Posterior vena cava (tissue), 2 donors: ENCODE data around the gene CENPX. TPM values are rescaled to one million over a fixed set of nuclear protein-coding genes. Genes with fewer than 3 reads are reported as not detected.
"Not testable (repeated sequence)": the region's sequence is repeated elsewhere in the genome, so short reads cannot be mapped to it uniquely, and the experiment has no call there.

ENCODE experiments used
- DNase-seq: peaks from one replicate; pipeline ENCODE4 v3.0.0-alpha.2; 2020; ENCODE audit warnings: low spot score
- intact Hi-C, 2 donors: fragments of 100-400 bp; cut with DNase I; formaldehyde crosslinking; loops; one replicate each; pipeline versions ENCODE4 v1.14.1 to v1.14.2; 2022 to 2023
- total RNA-seq, 2 donors: library from RNA; stranded (reverse); fragmentation: NEBNext Ultra II Directional; extraction: Animal tissue kit (Norgen Biotek cat#: 25700); gene quantifications; one replicate each; pipeline ENCODE4 v1.2.1, GENCODE V29; 2021
- donor health status: DM: yes; HTN: yes; CAD: no.
- donor health status: DM: yes; HTN: yes; CAD: no.

CENPX gene
- total RNA-seq, 2 donors from 2014 or later: 30.9 to 31.7 TPM

- intact Hi-C loops: no loop called here
- DNase-seq: no peak
Measured at GRCh38 chr17:82046903-82047302, 24.2 kb upstream of the CENPX start.

- intact Hi-C loops: no loop called here
- DNase-seq: no peak
Measured at GRCh38 chr17:82045936-82046484, 23.3 kb upstream of the CENPX start.

GRCh38 chr17:82043507-82043906 lies 20.8 kb upstream of the CENPX start:
- DNase-seq: no peak
- intact Hi-C loops: no loop called here

GRCh38 chr17:82042649-82043048 lies 20.0 kb upstream of the CENPX start:
- DNase-seq: no peak
- intact Hi-C loops: no loop called here

- intact Hi-C loops: no loop called here
- no peak for DNase-seq
Measured at GRCh38 chr17:82041144-82041814, 18.6 kb upstream of the CENPX start.

GRCh38 chr17:82039695-82040299 lies 17.1 kb upstream of the CENPX start:
- intact Hi-C loops: loop anchor here in 1 of 2 donors (10.0 kb wide), 1 partner anchor 285 kb away; no protein-coding TSS in a partner anchor
- DNase-seq: no peak

- intact Hi-C loops: loop anchor here in 1 of 2 donors (10.0 kb wide), 1 partner anchor 286 kb away; no protein-coding TSS in a partner anchor
- DNase-seq: not testable (repeated sequence)
Measured at GRCh38 chr17:82038796-82039409, 16.2 kb upstream of the CENPX start.

- DNase-seq: no peak
- intact Hi-C loops: loop anchor here in 1 of 2 donors (10.0 kb wide), 1 partner anchor 287 kb away; no protein-coding TSS in a partner anchor
Measured at GRCh38 chr17:82037889-82038195, 15.2 kb upstream of the CENPX start.

- peak; percentile 99 for DNase-seq
- intact Hi-C loops: loop anchor here in 1 of 2 donors (10.0 kb wide), 1 partner anchor 288 kb away; no protein-coding TSS in a partner anchor
Measured at GRCh38 chr17:82037092-82037888, 14.6 kb upstream of the CENPX start, which contains the start of gene DCXR. DCXR (minus strand) TSS chr17:82037697; CDS start chr17:82037682, 15 bp downstream.

GRCh38 chr17:82036634-82037091 lies 14.0 kb upstream of the CENPX start:
- intact Hi-C loops: loop anchor here in 1 of 2 donors (10.0 kb wide), 1 partner anchor 288 kb away; no protein-coding TSS in a partner anchor

GRCh38 chr17:82035956-82036633 lies 13.4 kb upstream of the CENPX start:
- DNase-seq: no peak
- intact Hi-C loops: loop anchor here in 1 of 2 donors (10.0 kb wide), 1 partner anchor 289 kb away; no protein-coding TSS in a partner anchor

More at GRCh38 chr17:82036634-82037091, 14.0 kb upstream of the CENPX start:
- DNase-seq: no peak

- no peak for DNase-seq
- intact Hi-C loops: loop anchor here in 1 of 2 donors (10.0 kb wide), 1 partner anchor 289 kb away; no protein-coding TSS in a partner anchor
Measured at GRCh38 chr17:82035488-82035887, 12.8 kb upstream of the CENPX start.

- intact Hi-C loops: loop anchor here in 1 of 2 donors (10.0 kb wide), 1 partner anchor 290 kb away; no protein-coding TSS in a partner anchor
- DNase-seq: no peak
Measured at GRCh38 chr17:82034371-82035011, 11.8 kb upstream of the CENPX start.

- DNase-seq: no peak
- intact Hi-C loops: loop anchor here in 1 of 2 donors (10.0 kb wide), 1 partner anchor 291 kb away; no protein-coding TSS in a partner anchor
Measured at GRCh38 chr17:82033359-82034085, 10.8 kb upstream of the CENPX start.

- intact Hi-C loops: loop anchor here (2.0 to 10.0 kb wide), 3 partner anchors 123 to 293 kb away; no protein-coding TSS in a partner anchor
- no peak for DNase-seq
Measured at GRCh38 chr17:82031885-82032627, 9.4 kb upstream of the CENPX start.

- intact Hi-C loops: loop anchor here (2.0 to 10.0 kb wide), 3 partner anchors 123 to 293 kb away; no protein-coding TSS in a partner anchor
- no peak for DNase-seq
Measured at GRCh38 chr17:82031303-82031884, 8.7 kb upstream of the CENPX start, which contains the start of gene RAC3. RAC3 (plus strand) TSS chr17:82031678; CDS start chr17:82031762, 84 bp downstream.
